NCI-H1048 (cell line): ENCODE measurements around the gene CSF3R.

Source experiments
- DNase-seq: peaks from one replicate; lab custom pipeline; 2025; lab: John Stamatoyannopoulos, UW

The CSF3R gene

GRCh38 chr1:36482724-36483388, at the start of gene CSF3R:
CSF3R (minus strand) TSS chr1:36482913; CDS start chr1:36479496, 3,417 bp downstream.
- no peak for DNase-seq

- DNase-seq, result no peak
Measured at GRCh38 chr1:36531833-36532232, 49.1 kb upstream of the CSF3R start.

- no peak for DNase-seq
Measured at GRCh38 chr1:36530791-36531190, 48.1 kb upstream of the CSF3R start.

- no peak for DNase-seq
Measured at GRCh38 chr1:36530261-36530660, 47.5 kb upstream of the CSF3R start.

- no peak for DNase-seq
Measured at GRCh38 chr1:36529769-36530260, 47.1 kb upstream of the CSF3R start.

- no peak for DNase-seq
Measured at GRCh38 chr1:36528361-36529349, 45.9 kb upstream of the CSF3R start.

- no peak for DNase-seq
Measured at GRCh38 chr1:36525166-36525565, 42.5 kb upstream of the CSF3R start.

- no peak for DNase-seq
Measured at GRCh38 chr1:36524359-36525062, 41.8 kb upstream of the CSF3R start.

- no peak for DNase-seq
Measured at GRCh38 chr1:36523850-36524249, 41.1 kb upstream of the CSF3R start.

GRCh38 chr1:36523230-36523495, 40.5 kb upstream of the CSF3R start:
- no peak for DNase-seq

GRCh38 chr1:36522461-36523229, 39.9 kb upstream of the CSF3R start:
- no peak for DNase-seq

- DNase-seq, result no peak
Measured at GRCh38 chr1:36522021-36522420, 39.3 kb upstream of the CSF3R start.

GRCh38 chr1:36520771-36521420, 38.2 kb upstream of the CSF3R start:
- no peak for DNase-seq

GRCh38 chr1:36520056-36520455, 37.3 kb upstream of the CSF3R start:
- no peak for DNase-seq

- no peak for DNase-seq
Measured at GRCh38 chr1:36517011-36517771, 34.5 kb upstream of the CSF3R start.

- DNase-seq, result no peak
Measured at GRCh38 chr1:36516372-36517010, 33.8 kb upstream of the CSF3R start.

GRCh38 chr1:36515315-36516138, 32.8 kb upstream of the CSF3R start:
- DNase-seq, result no peak

- DNase-seq, result no peak
Measured at GRCh38 chr1:36514501-36514900, 31.8 kb upstream of the CSF3R start.
